Right ventricle myocardium inferior (tissue), 1 donor: ENCODE measurements around the gene SLC39A8. TPM values are rescaled to one million over a fixed set of nuclear protein-coding genes. Genes with fewer than 3 reads are reported as not detected.
"Not testable (repeated sequence)": the region's sequence is repeated elsewhere in the genome, so short reads cannot be mapped to it uniquely, and the experiment has no call there.

Source experiments
- ATAC-seq: fragments of 200-7000 bp; cut with Tn5 transposase; one replicate; pipeline ENCODE4 v1.9.1; 2020; ENCODE audit warnings: mild to moderate bottlenecking, moderate library complexity
- DNase-seq: peaks from one replicate; pipeline ENCODE4 v3.0.0; 2021; ENCODE audit errors: missing footprints
- intact Hi-C: fragments of 100-400 bp; cut with DNase I; formaldehyde crosslinking; loops from one replicate; pipeline ENCODE4 v1.11.0; 2022
- total RNA-seq: library from RNA; stranded (reverse); fragmentation: NEBNext Ultra II Directional; extraction: Animal tissue kit (Norgen Biotek cat#: 25700); gene quantifications from one replicate; pipeline ENCODE4 v1.2.1, GENCODE V29; 2021
- donor health status: DM: no; HTN: yes; CAD: no; lungs with severe emphysema.

The SLC39A8 gene
- total RNA-seq, 1 donor from 2014 or later, result 3.1 TPM

- no peak for ATAC-seq
- intact Hi-C loops, result no loop called here
- DNase-seq, result no peak
Measured at GRCh38 chr4:102253860-102254259, 91.4 kb downstream of the SLC39A8 start.

- ATAC-seq, result no peak
- intact Hi-C loops, result no loop called here
Measured at GRCh38 chr4:102252171-102252570, 93.1 kb downstream of the SLC39A8 start.

GRCh38 chr4:102250341-102250740 lies 94.9 kb downstream of the SLC39A8 start:
- ATAC-seq (no peak), DNase-seq (no peak)
- intact Hi-C loops, result no loop called here

More at GRCh38 chr4:102252171-102252570, 93.1 kb downstream of the SLC39A8 start:
- DNase-seq, result no peak

GRCh38 chr4:102247041-102247440 lies 98.2 kb downstream of the SLC39A8 start:
- intact Hi-C loops, result no loop called here
- no peak for DNase-seq
- no peak for ATAC-seq

- ATAC-seq (no peak), DNase-seq (no peak)
- intact Hi-C loops, result no loop called here
Measured at GRCh38 chr4:102246416-102246815, 98.9 kb downstream of the SLC39A8 start.

GRCh38 chr4:102244878-102245535 lies 100.3 kb downstream of the SLC39A8 start:
- no peak for DNase-seq
- intact Hi-C loops, result no loop called here
- ATAC-seq, result no peak

GRCh38 chr4:102243296-102243695 lies 102.0 kb downstream of the SLC39A8 start:
- intact Hi-C loops, result not testable (repeated sequence)

GRCh38 chr4:102234243-102234838 lies 110.9 kb downstream of the SLC39A8 start:
- intact Hi-C loops, result no loop called here
- DNase-seq (no peak), ATAC-seq (no peak)

More at GRCh38 chr4:102243296-102243695, 102.0 kb downstream of the SLC39A8 start:
- ATAC-seq, DNase-seq: not testable (repeated sequence)

GRCh38 chr4:102230194-102230593 lies 115.1 kb downstream of the SLC39A8 start:
- ATAC-seq (no peak), DNase-seq (no peak)
- intact Hi-C loops, result no loop called here

- intact Hi-C loops, result no loop called here
- ATAC-seq (no peak), DNase-seq (no peak)
Measured at GRCh38 chr4:102227388-102227787, 117.9 kb downstream of the SLC39A8 start.

- intact Hi-C loops, result no loop called here
- DNase-seq, result no peak
- no peak for ATAC-seq
Measured at GRCh38 chr4:102223461-102223860, 121.8 kb downstream of the SLC39A8 start.

- ATAC-seq, result no peak
- intact Hi-C loops, result no loop called here
- no peak for DNase-seq
Measured at GRCh38 chr4:102222838-102223409, 122.4 kb downstream of the SLC39A8 start.

- no peak for ATAC-seq
- intact Hi-C loops, result no loop called here
- DNase-seq, result no peak
Measured at GRCh38 chr4:102219129-102219528, 126.2 kb downstream of the SLC39A8 start.

- ATAC-seq, result no peak
- DNase-seq, result no peak
- intact Hi-C loops, result no loop called here
Measured at GRCh38 chr4:102218656-102219055, 126.6 kb downstream of the SLC39A8 start.

- intact Hi-C loops, result no loop called here
- no peak for ATAC-seq
Measured at GRCh38 chr4:102217775-102218355, 127.4 kb downstream of the SLC39A8 start.

GRCh38 chr4:102217345-102217744 lies 127.9 kb downstream of the SLC39A8 start:
- DNase-seq (no peak), ATAC-seq (no peak)
- intact Hi-C loops, result no loop called here

More at GRCh38 chr4:102217775-102218355, 127.4 kb downstream of the SLC39A8 start:
- no peak for DNase-seq

GRCh38 chr4:102216666-102217065 lies 128.6 kb downstream of the SLC39A8 start:
- ATAC-seq (no peak), DNase-seq (no peak)
- intact Hi-C loops, result no loop called here

- ATAC-seq, result no peak
- no peak for DNase-seq
- intact Hi-C loops, result no loop called here
Measured at GRCh38 chr4:102213031-102213430, 132.3 kb downstream of the SLC39A8 start.
